GM18861 (cell line): ENCODE data around the gene APP.
"Not testable (repeated sequence)": the region's sequence is repeated elsewhere in the genome, so short reads cannot be mapped to it uniquely, and the experiment has no call there.

ENCODE experiments used
- ATAC-seq: cut with Tn5 transposase; IDR thresholded peaks from one replicate; pipeline ENCODE4 v1.9.1; 2021; ENCODE audit not compliant: unreplicated experiment

APP gene

GRCh38 chr21:26100573-26100972 lies 70.0 kb downstream of the APP start:
- ATAC-seq: no peak

GRCh38 chr21:26099610-26100219 lies 70.9 kb downstream of the APP start:
- ATAC-seq: no peak

GRCh38 chr21:26098772-26099397 lies 71.7 kb downstream of the APP start:
- ATAC-seq: no peak

- no peak for ATAC-seq
Measured at GRCh38 chr21:26097475-26097874, 73.1 kb downstream of the APP start.

- no peak for ATAC-seq
Measured at GRCh38 chr21:26096494-26097371, 73.8 kb downstream of the APP start.

GRCh38 chr21:26095131-26095530 lies 75.4 kb downstream of the APP start:
- ATAC-seq: no peak

GRCh38 chr21:26093122-26093521 lies 77.4 kb downstream of the APP start:
- ATAC-seq: no peak

- no peak for ATAC-seq
Measured at GRCh38 chr21:26091480-26092018, 79.0 kb downstream of the APP start.

GRCh38 chr21:26089730-26090129 lies 80.8 kb downstream of the APP start:
- ATAC-seq: no peak

- no peak for ATAC-seq
Measured at GRCh38 chr21:26087223-26087918, 83.2 kb downstream of the APP start.

- no peak for ATAC-seq
Measured at GRCh38 chr21:26085882-26086281, 84.7 kb downstream of the APP start.

GRCh38 chr21:26085127-26085526 lies 85.4 kb downstream of the APP start:
- ATAC-seq: no peak

- no peak for ATAC-seq
Measured at GRCh38 chr21:26082549-26082948, 88.0 kb downstream of the APP start.

GRCh38 chr21:26081175-26081760 lies 89.3 kb downstream of the APP start:
- ATAC-seq: not testable (repeated sequence)

GRCh38 chr21:26080211-26080610 lies 90.4 kb downstream of the APP start:
- ATAC-seq: no peak

GRCh38 chr21:26079366-26079765 lies 91.2 kb downstream of the APP start:
- no peak for ATAC-seq

GRCh38 chr21:26077521-26077920 lies 93.0 kb downstream of the APP start:
- ATAC-seq: no peak

GRCh38 chr21:26072666-26073615 lies 97.6 kb downstream of the APP start:
- ATAC-seq: no peak

GRCh38 chr21:26070822-26071425 lies 99.6 kb downstream of the APP start:
- no peak for ATAC-seq
